ENCODE data around the gene SMIM33.
A peak's percentile ranks its signal among the peaks of the same experiment; 100 is the strongest.

Gene SMIM33

GRCh38 chr5:139443831-139444453, 26.9 kb upstream of the SMIM33 start:
- no peak for DNase-seq (ENCODE audit: insufficient read length, low spot score)
- no peak for TF ChIP-seq PAX5 (IDR thresholded peaks at IDR 0.05; ENCODE audit: insufficient read depth, low read length, severe bottlenecking)
- no peak for FAIRE-seq

GRCh38 chr5:139445325-139446170, 25.3 kb upstream of the SMIM33 start:
- TF ChIP-seq POLR2A (IDR thresholded peaks at IDR 0.05; ENCODE audit: low read depth, low read length) (no peak), PAX5 (IDR thresholded peaks at IDR 0.05; ENCODE audit: insufficient read depth, low read length, severe bottlenecking) (no peak), SPI1 (IDR thresholded peaks at IDR 0.05; ENCODE audit: low read depth, low read length) (no peak), POLR2AphosphoS5 (IDR thresholded peaks at IDR 0.05; ENCODE audit: low read depth, low read length) (no peak), POU2F2 (IDR thresholded peaks at IDR 0.05; ENCODE audit: low read depth, low read length) (no peak), TAF1 (IDR thresholded peaks at IDR 0.05; ENCODE audit: low read depth, low read length) (no peak)
- no peak for DNase-seq (ENCODE audit: insufficient read length, low spot score)
- no peak for FAIRE-seq

DNA sequence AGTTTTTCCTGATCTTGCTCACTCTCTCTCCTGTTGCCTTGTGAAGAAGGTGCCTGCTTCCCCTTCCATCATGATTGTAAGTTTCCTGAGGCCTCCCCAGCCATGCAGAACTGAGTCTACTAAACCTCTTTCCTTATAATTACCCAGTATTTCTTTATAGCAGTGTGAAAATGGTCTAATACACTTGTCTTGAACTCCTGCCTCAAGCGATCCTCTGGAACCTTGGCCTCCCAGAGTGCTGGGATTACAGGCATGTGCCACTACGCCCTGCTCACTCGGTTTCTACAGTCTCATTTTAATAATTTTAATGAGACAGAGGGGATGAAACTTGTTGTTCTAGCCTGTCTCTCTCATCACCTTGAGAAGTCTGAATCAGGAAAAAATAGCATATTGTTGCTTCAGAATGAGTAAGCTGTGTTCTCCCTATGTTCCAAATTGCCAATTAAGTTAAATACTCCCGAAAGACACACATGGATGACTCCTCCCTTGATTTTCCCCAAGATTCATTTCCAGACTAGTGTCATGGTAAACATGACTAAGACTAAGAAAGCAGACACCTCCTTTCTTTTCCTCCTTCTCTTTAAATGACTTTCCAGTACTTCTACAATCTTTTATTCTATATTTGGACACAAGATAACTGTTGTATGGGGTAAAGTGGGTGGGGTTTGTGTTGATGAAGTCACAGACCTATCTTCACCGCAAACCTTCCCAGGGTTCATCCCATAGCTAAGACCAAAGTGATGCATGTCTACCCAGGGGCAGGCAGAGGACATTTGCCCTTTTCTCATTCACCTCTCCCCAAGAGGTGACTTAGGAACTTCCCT, 23.6 kb upstream of the SMIM33 start:
- no peak for DNase-seq (ENCODE audit: insufficient read length, low spot score)
- no peak for FAIRE-seq
- TF ChIP-seq PAX5 (IDR thresholded peaks at IDR 0.05; ENCODE audit: insufficient read depth, low read length, severe bottlenecking) (peak; percentile 41), POLR2A (IDR thresholded peaks at IDR 0.05; ENCODE audit: low read depth, low read length) (no peak), SPI1 (IDR thresholded peaks at IDR 0.05; ENCODE audit: low read depth, low read length) (no peak), TAF1 (IDR thresholded peaks at IDR 0.05; ENCODE audit: low read depth, low read length) (no peak), POU2F2 (IDR thresholded peaks at IDR 0.05; ENCODE audit: low read depth, low read length) (no peak), POLR2AphosphoS5 (IDR thresholded peaks at IDR 0.05; ENCODE audit: low read depth, low read length) (no peak)

DNA sequence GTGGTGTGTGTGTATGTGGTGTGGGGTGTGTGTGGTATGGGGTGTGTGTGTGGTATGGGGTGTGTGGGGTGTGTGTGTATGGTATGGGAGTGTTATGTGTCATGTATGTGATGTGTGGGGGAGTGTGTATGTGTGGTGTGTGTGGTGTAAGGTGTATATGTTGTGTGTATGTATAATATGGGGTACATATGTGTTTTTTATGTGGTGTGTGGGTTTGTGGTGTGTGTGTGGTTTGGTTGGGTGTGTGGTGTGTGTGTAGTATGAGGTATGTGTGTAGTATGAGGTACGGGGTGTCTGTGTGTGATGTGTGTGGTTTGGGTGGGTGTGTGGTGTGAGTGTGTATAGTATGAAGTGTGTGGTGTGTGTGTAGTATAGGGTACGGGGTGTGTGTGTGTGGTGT, 19.6 kb upstream of the SMIM33 start:
- TF ChIP-seq TAF1 (IDR thresholded peaks at IDR 0.05; ENCODE audit: low read depth, low read length) (no peak), PAX5 (IDR thresholded peaks at IDR 0.05; ENCODE audit: insufficient read depth, low read length, severe bottlenecking) (no peak), SPI1 (IDR thresholded peaks at IDR 0.05; ENCODE audit: low read depth, low read length) (no peak), POLR2AphosphoS5 (IDR thresholded peaks at IDR 0.05; ENCODE audit: low read depth, low read length) (no peak), POLR2A (IDR thresholded peaks at IDR 0.05; ENCODE audit: low read depth, low read length) (no peak), POU2F2 (IDR thresholded peaks at IDR 0.05; ENCODE audit: low read depth, low read length) (no peak)
- no peak for DNase-seq (ENCODE audit: insufficient read length, low spot score)
- peak; percentile 78 for FAIRE-seq

GRCh38 chr5:139451878-139452660, 18.7 kb upstream of the SMIM33 start:
- FAIRE-seq (no peak), DNase-seq (ENCODE audit: insufficient read length, low spot score) (no peak)

GRCh38 chr5:139453683-139454567, 16.9 kb upstream of the SMIM33 start:
- FAIRE-seq (no peak), DNase-seq (ENCODE audit: insufficient read length, low spot score) (no peak)
- TF ChIP-seq SPI1 (IDR thresholded peaks at IDR 0.05; ENCODE audit: low read depth, low read length): no peak
- no peak for TF ChIP-seq POLR2A (IDR thresholded peaks at IDR 0.05; ENCODE audit: low read depth, low read length)
- no peak for TF ChIP-seq POLR2AphosphoS5 (IDR thresholded peaks at IDR 0.05; ENCODE audit: low read depth, low read length)
- no peak for TF ChIP-seq PAX5 (IDR thresholded peaks at IDR 0.05; ENCODE audit: insufficient read depth, low read length, severe bottlenecking)
- TF ChIP-seq TAF1 (IDR thresholded peaks at IDR 0.05; ENCODE audit: low read depth, low read length): no peak
- no peak for TF ChIP-seq POU2F2 (IDR thresholded peaks at IDR 0.05; ENCODE audit: low read depth, low read length)

More at GRCh38 chr5:139451878-139452660, 18.7 kb upstream of the SMIM33 start:
- TF ChIP-seq POLR2AphosphoS5 (IDR thresholded peaks at IDR 0.05; ENCODE audit: low read depth, low read length) (no peak), PAX5 (IDR thresholded peaks at IDR 0.05; ENCODE audit: insufficient read depth, low read length, severe bottlenecking) (no peak), SPI1 (IDR thresholded peaks at IDR 0.05; ENCODE audit: low read depth, low read length) (no peak), POU2F2 (IDR thresholded peaks at IDR 0.05; ENCODE audit: low read depth, low read length) (no peak), POLR2A (IDR thresholded peaks at IDR 0.05; ENCODE audit: low read depth, low read length) (no peak), TAF1 (IDR thresholded peaks at IDR 0.05; ENCODE audit: low read depth, low read length) (no peak)

DNA sequence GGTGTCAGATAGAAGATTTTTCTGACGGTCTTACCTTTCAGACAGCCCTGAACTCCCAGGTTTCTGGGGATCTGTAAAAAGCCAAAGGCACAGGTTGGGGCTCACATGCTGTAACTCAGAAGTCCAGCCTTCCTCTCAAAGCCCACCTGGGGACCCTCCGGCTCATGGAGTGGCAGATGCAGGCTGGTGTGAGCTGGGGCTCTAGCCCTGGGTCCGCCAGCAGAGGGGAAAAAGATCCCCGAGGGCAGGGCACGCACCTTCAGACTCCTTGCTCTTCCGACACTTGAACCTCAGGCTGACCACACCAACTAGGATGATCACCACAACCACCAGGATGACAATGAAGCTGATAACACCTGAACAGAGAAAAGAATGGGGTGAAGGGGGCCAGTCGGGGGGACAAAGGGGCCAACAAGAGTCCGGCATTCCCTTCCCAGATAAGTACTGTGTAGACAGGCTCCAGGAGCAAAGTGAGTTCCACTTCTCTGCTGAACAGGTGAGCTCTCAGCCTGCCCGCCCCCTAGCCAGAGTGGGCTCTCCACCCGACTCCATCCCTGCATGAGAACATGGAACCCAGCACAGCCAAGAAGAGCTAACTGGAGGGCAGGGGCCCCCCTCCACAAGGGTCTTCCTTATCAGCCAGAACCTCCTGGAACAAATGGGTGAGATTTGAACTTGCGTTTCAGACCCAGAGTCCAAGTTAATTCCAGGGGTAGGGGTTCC, 16.1 kb upstream of the SMIM33 start:
- FAIRE-seq (no peak), DNase-seq (ENCODE audit: insufficient read length, low spot score) (no peak)
- no peak for TF ChIP-seq POLR2AphosphoS5 (IDR thresholded peaks at IDR 0.05; ENCODE audit: low read depth, low read length)
- TF ChIP-seq PAX5 (IDR thresholded peaks at IDR 0.05; ENCODE audit: insufficient read depth, low read length, severe bottlenecking): no peak
- no peak for TF ChIP-seq TAF1 (IDR thresholded peaks at IDR 0.05; ENCODE audit: low read depth, low read length)
- TF ChIP-seq POU2F2 (IDR thresholded peaks at IDR 0.05; ENCODE audit: low read depth, low read length): no peak
